ENCODE measurements around the gene APP. TPM values are rescaled to one million over a fixed set of nuclear protein-coding genes. Genes with fewer than 3 reads are reported as not detected.

Gene APP
- total RNA-seq, 5 donors from 2014 or later (not counting 1 experiment from before 2014, with no cell fraction given): 33.7 to 44.7 (median 37.5) TPM

DNA sequence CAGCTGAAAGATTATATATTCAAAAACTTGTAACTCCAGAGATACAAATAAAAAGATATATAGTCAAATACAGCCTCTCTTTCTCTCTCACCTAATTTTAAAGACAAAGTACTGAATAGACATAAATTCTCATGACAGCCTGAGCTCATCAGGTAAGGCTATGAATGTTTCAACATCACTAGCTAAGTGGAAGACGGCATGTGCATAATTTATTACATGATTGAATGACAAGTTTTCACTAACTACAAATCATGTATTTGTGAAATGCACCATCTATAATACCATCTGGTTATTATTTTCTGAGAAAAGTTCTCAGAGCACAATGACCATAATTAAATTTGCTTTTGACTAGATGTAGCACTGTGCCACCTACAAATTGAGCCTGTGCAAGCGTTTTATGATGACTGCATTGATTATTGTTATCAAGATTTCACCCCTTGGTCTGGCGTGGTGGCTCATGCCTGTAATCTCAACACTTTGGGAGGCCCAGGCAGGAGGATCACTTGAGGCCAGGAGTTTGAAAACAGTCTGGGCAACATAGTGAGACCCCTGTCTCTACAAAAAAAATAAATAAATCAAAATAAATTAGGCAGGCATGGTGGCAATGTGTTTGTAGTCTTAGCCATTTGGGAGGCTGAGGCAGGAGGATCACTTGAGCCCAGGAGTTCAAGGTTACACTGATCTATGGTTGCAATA is 128.2 kb downstream of the APP start:
- CTCF ChIA-PET: no interaction called here
- no peak for ATAC-seq (replicated peaks in 1 of 4)
- H3K9me3 Mint-ChIP-seq: no peaks in the 10 kb centered on the region

DNA sequence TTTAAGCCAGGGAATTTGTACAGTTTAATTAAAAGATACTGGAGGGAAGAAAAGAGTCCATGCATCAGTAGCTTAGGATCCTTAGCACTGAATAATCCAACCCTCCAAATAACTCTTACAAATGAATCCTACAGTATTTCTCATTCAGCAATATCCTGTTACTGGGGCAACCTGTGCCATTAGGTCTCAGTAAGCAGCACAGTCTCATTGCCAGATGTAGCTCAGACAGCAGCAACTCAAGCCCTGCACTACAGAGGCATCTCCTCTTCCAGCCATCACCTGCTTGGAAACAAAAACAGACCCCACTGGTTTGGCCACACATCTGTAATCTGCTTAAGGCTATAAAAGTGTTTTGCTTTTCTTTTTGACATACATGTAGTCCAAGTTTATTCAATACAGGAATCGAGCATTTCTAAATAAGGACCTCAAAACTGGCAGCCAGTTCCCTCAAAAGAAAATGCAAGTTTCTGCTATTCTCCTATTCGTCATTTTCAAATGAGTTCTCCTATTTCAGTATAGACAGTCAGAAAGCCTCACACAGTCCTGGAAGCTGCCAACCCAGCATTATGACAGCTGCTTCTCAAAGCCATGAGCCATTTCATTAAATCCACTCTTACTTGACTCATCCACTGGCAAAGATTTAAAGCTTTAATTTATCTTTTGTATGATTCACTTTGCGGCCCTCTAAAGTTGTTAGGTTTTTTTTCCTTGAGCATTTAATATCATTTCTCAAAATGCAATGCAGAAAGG is 129.0 kb downstream of the APP start:
- H3K4me1 ChIP-seq (ENCODE audit: control insufficient read depth in 1 of 2, extremely low read depth in 1 of 2, insufficient read depth in 2 of 2, low read length in 2 of 2): no peaks in the 10 kb centered on the region
- CTCF ChIA-PET: interaction anchor here in 1 of 2 donors (0.5 kb wide), 1 partner anchor 141 kb away, joined by 3 read pairs; no protein-coding TSS in a partner anchor
- no peaks in the 10 kb centered on the region for H3K9me3 ChIP-seq
- Mint-ChIP-seq H3K9me3 (no peaks in the 10 kb centered on the region), H3K27ac (no peak overlapping the region), H3K4me1 (peaks cover 0 to 6% (median 4%) of the 10 kb centered on the region in 3 donors), H3K27me3 (no peaks in the 10 kb centered on the region), H3K4me3 (no peak overlapping the region), H3K36me3 (peaks cover 24% of the 10 kb centered on the region)
- no peak for ATAC-seq (replicated peaks in 1 of 4)
- no peak overlapping the region for H3K27ac ChIP-seq (ENCODE audit: low read length)
- no peaks in the 10 kb centered on the region for H3K27me3 ChIP-seq (replicated peaks in 1 of 2; ENCODE audit: control insufficient read depth in 2 of 2, extremely low read depth in 1 of 2, insufficient read depth in 2 of 2, low read length in 1 of 2)
- H3K4me3 ChIP-seq (ENCODE audit: control insufficient read depth in 1 of 2, extremely low read depth in 1 of 2, low read length in 1 of 2): no peak overlapping the region
- no peak for DNase-seq
- POLR2A ChIA-PET: no interaction called here
- WGBS (ENCODE audit: insufficient coverage): 72% methylated on average over 2 of the region's 3 CpGs
- H3K36me3 ChIP-seq (ENCODE audit: control insufficient read depth in 2 of 2, extremely low read depth in 1 of 2, insufficient read depth in 1 of 2, low read length in 1 of 2): no peaks in the 10 kb centered on the region

More for the DNA sequence above, 128.2 kb downstream of the APP start:
- WGBS (ENCODE audit: insufficient coverage): no CpG with 5 or more reads among the region's 3 CpGs
- no peaks in the 10 kb centered on the region for H3K9me3 ChIP-seq
- Mint-ChIP-seq H3K4me1 (no peaks in the 10 kb centered on the region), H3K4me3 (no peak overlapping the region), H3K27me3 (no peaks in the 10 kb centered on the region), H3K36me3 (peaks cover 27% of the 10 kb centered on the region), H3K27ac (no peak overlapping the region)
- H3K36me3 ChIP-seq (ENCODE audit: control insufficient read depth in 2 of 2, extremely low read depth in 1 of 2, insufficient read depth in 1 of 2, low read length in 1 of 2): no peaks in the 10 kb centered on the region
- no peaks in the 10 kb centered on the region for H3K27me3 ChIP-seq (replicated peaks in 1 of 2; ENCODE audit: control insufficient read depth in 2 of 2, extremely low read depth in 1 of 2, insufficient read depth in 2 of 2, low read length in 1 of 2)
- H3K27ac ChIP-seq (ENCODE audit: low read length): no peak overlapping the region
- no peak overlapping the region for H3K4me3 ChIP-seq (ENCODE audit: control insufficient read depth in 1 of 2, extremely low read depth in 1 of 2, low read length in 1 of 2)
- POLR2A ChIA-PET: interaction anchor here in 1 of 2 donors (0.5 kb wide), 1 partner anchor 56 kb away, joined by 11 read pairs; no protein-coding TSS in a partner anchor
- DNase-seq: no peak
- no peaks in the 10 kb centered on the region for H3K4me1 ChIP-seq (ENCODE audit: control insufficient read depth in 1 of 2, extremely low read depth in 1 of 2, insufficient read depth in 2 of 2, low read length in 2 of 2)

DNA sequence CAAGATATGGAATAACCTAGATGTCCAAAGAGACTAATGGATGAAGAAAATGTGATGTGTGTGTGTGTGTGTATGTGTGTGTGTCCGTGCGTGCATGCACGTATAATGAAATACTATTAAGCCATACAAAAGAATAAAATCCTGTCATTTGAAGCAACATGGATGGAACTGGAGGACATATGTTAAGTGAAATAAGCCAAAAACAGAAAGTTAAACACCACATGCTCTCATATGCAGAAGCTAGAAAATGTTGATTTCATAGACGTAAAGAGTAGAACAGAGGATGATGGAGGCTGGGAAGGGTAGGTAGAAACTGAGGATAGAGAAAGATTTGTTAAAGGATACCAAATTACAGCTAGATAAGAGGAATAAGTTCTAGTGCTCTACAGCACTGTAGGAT is 133.7 kb downstream of the APP start:
- Histone ChIP-seq H3K36me3 (ENCODE audit: control insufficient read depth in 2 of 2, extremely low read depth in 1 of 2, insufficient read depth in 1 of 2, low read length in 1 of 2) (no peaks in the 10 kb centered on the region), H3K4me3 (ENCODE audit: control insufficient read depth in 1 of 2, extremely low read depth in 1 of 2, low read length in 1 of 2) (no peak overlapping the region), H3K27me3 (replicated peaks in 1 of 2; ENCODE audit: control insufficient read depth in 2 of 2, extremely low read depth in 1 of 2, insufficient read depth in 2 of 2, low read length in 1 of 2) (no peaks in the 10 kb centered on the region), H3K4me1 (ENCODE audit: control insufficient read depth in 1 of 2, extremely low read depth in 1 of 2, insufficient read depth in 2 of 2, low read length in 2 of 2) (no peaks in the 10 kb centered on the region), H3K27ac (ENCODE audit: low read length) (no peak overlapping the region), H3K9me3 (no peaks in the 10 kb centered on the region)
- no CpG with 5 or more reads among the region's 4 CpGs for WGBS (ENCODE audit: insufficient coverage)
- Mint-ChIP-seq H3K4me3 (no peak overlapping the region), H3K4me1 (peaks cover 0 to 16% (median 7%) of the 10 kb centered on the region in 3 donors), H3K9me3 (no peaks in the 10 kb centered on the region), H3K27ac (no peak overlapping the region), H3K27me3 (no peaks in the 10 kb centered on the region), H3K36me3 (peaks cover 6% of the 10 kb centered on the region)
- ATAC-seq (replicated peaks in 1 of 4) (no peak), DNase-seq (no peak)
- CTCF ChIA-PET: no interaction called here
- POLR2A ChIA-PET: no interaction called here

DNA sequence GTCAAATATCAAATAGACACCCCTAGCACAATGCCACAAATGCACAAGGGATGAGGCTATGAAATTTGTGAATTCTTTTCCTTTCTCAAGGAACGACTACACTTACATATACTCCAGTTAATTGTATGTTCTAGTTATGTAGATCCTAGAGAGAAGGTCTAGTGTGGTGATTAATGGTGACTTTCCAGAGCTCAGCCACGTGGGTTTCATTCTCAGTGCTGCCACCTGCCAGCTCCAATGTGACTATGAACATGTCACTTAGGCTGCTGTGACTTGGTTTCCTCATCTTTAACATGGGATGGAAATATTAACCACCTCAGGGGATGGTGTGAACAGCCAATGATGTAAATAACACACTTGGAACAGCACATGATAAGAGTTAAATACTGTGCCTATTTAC is 138.3 kb downstream of the APP start:
- no CpG with 5 or more reads among the region's 2 CpGs for WGBS (ENCODE audit: insufficient coverage)
- ATAC-seq (replicated peaks in 1 of 4): no peak
- no peak overlapping the region for H3K4me3 Mint-ChIP-seq
- CTCF ChIA-PET: interaction anchor here in 1 of 2 donors (0.5 kb wide), 1 partner anchor 9 kb away, joined by 3 read pairs; no protein-coding TSS in a partner anchor
- Histone ChIP-seq H3K4me3 (ENCODE audit: control insufficient read depth in 1 of 2, extremely low read depth in 1 of 2, low read length in 1 of 2) (no peak overlapping the region), H3K27ac (ENCODE audit: low read length) (no peak overlapping the region), H3K36me3 (ENCODE audit: control insufficient read depth in 2 of 2, extremely low read depth in 1 of 2, insufficient read depth in 1 of 2, low read length in 1 of 2) (no peaks in the 10 kb centered on the region), H3K4me1 (ENCODE audit: control insufficient read depth in 1 of 2, extremely low read depth in 1 of 2, insufficient read depth in 2 of 2, low read length in 2 of 2) (no peaks in the 10 kb centered on the region), H3K9me3 (no peaks in the 10 kb centered on the region), H3K27me3 (replicated peaks in 1 of 2; ENCODE audit: control insufficient read depth in 2 of 2, extremely low read depth in 1 of 2, insufficient read depth in 2 of 2, low read length in 1 of 2) (no peaks in the 10 kb centered on the region)
- H3K27me3 Mint-ChIP-seq: no peaks in the 10 kb centered on the region
- H3K27ac Mint-ChIP-seq: no peak overlapping the region
- POLR2A ChIA-PET: interaction anchor here in 1 of 2 donors (0.5 kb wide), 1 partner anchor 11 kb away, joined by 4 read pairs; no protein-coding TSS in a partner anchor
- no peaks in the 10 kb centered on the region for H3K9me3 Mint-ChIP-seq
- DNase-seq: peak in 1 of 35 experiments; percentile 2
- peaks cover 0 to 22% (median 7%) of the 10 kb centered on the region in 3 donors for H3K4me1 Mint-ChIP-seq
- H3K36me3 Mint-ChIP-seq: peaks cover 9% of the 10 kb centered on the region

DNA sequence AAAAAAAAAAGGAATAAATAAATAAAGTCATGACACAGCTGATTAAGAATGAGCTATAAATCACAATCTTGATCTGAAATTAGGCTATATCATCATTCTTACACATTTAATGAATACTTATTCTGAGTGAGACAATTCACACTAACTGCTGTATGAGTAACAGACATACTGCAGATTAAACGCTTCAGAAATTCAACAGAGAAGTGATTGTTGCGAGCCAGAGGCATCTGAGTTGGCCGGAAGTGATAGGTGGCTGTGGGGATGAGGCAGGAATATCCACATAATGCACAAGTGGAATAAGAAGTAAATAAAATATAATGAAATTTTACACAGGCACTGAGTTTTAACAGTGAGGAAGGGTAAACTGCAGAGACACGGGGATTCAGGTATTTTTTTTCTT is 142.4 kb downstream of the APP start:
- peaks cover 0 to 6% (median 0%) of the 10 kb centered on the region in 3 donors for H3K4me1 Mint-ChIP-seq
- no peaks in the 10 kb centered on the region for H3K27me3 ChIP-seq (replicated peaks in 1 of 2; ENCODE audit: control insufficient read depth in 2 of 2, extremely low read depth in 1 of 2, insufficient read depth in 2 of 2, low read length in 1 of 2)
- H3K27ac ChIP-seq (ENCODE audit: low read length): no peak overlapping the region
- ChIA-PET CTCF (no interaction called here), POLR2A (interaction anchor here in 1 of 2 donors (1.0 kb wide), 1 partner anchor 141 kb away, joined by 5 read pairs; no protein-coding TSS in a partner anchor)
- no peak overlapping the region for H3K27ac Mint-ChIP-seq
- no peak overlapping the region for H3K4me3 ChIP-seq (ENCODE audit: control insufficient read depth in 1 of 2, extremely low read depth in 1 of 2, low read length in 1 of 2)
- no peaks in the 10 kb centered on the region for H3K9me3 ChIP-seq
- DNase-seq (no peak), ATAC-seq (replicated peaks in 1 of 4) (no peak)
- no peak overlapping the region for H3K4me3 Mint-ChIP-seq
- no peaks in the 10 kb centered on the region for H3K27me3 Mint-ChIP-seq
- 92% methylated on average over 2 of the region's 4 CpGs for WGBS (ENCODE audit: insufficient coverage)
- H3K9me3 Mint-ChIP-seq: no peaks in the 10 kb centered on the region
- no peaks in the 10 kb centered on the region for H3K4me1 ChIP-seq (ENCODE audit: control insufficient read depth in 1 of 2, extremely low read depth in 1 of 2, insufficient read depth in 2 of 2, low read length in 2 of 2)
- H3K36me3 ChIP-seq (ENCODE audit: control insufficient read depth in 2 of 2, extremely low read depth in 1 of 2, insufficient read depth in 1 of 2, low read length in 1 of 2): no peaks in the 10 kb centered on the region
- H3K36me3 Mint-ChIP-seq: peaks cover 9% of the 10 kb centered on the region

DNA sequence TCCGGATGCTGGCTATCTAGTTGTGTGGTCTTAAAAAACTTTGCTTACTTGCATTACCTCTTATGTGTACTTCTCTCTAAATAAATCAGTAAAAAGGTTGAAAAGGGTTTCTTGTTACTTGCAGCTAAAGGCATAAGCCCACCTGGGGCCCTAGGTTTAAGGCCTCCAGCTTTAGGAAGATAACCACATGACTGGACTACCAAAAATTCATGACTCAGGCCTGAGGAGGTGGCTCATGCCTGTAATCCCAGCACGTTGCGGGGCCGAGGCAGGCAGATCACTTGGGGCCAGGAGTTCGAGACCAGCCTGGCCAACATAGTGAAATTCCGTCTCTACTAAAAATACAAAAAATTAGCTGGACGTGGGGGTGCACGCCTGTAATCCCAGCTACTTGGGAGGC is 142.9 kb downstream of the APP start:
- Mint-ChIP-seq H3K36me3 (peaks cover 7% of the 10 kb centered on the region), H3K4me3 (no peak overlapping the region), H3K4me1 (peaks cover 0 to 6% (median 0%) of the 10 kb centered on the region in 3 donors), H3K9me3 (no peaks in the 10 kb centered on the region), H3K27ac (no peak overlapping the region), H3K27me3 (no peaks in the 10 kb centered on the region)
- H3K9me3 ChIP-seq: no peaks in the 10 kb centered on the region
- H3K27ac ChIP-seq (ENCODE audit: low read length): no peak overlapping the region
- H3K36me3 ChIP-seq (ENCODE audit: control insufficient read depth in 2 of 2, extremely low read depth in 1 of 2, insufficient read depth in 1 of 2, low read length in 1 of 2): no peaks in the 10 kb centered on the region
- 95% methylated on average over 5 of the region's 8 CpGs for WGBS (ENCODE audit: insufficient coverage)
- POLR2A ChIA-PET: interaction anchor here in 1 of 2 donors (1.0 kb wide), 1 partner anchor 141 kb away, joined by 5 read pairs; no protein-coding TSS in a partner anchor
- ATAC-seq (replicated peaks in 1 of 4): no peak
- no peaks in the 10 kb centered on the region for H3K4me1 ChIP-seq (ENCODE audit: control insufficient read depth in 1 of 2, extremely low read depth in 1 of 2, insufficient read depth in 2 of 2, low read length in 2 of 2)
- H3K4me3 ChIP-seq (ENCODE audit: control insufficient read depth in 1 of 2, extremely low read depth in 1 of 2, low read length in 1 of 2): no peak overlapping the region
- CTCF ChIA-PET: no interaction called here
- no peaks in the 10 kb centered on the region for H3K27me3 ChIP-seq (replicated peaks in 1 of 2; ENCODE audit: control insufficient read depth in 2 of 2, extremely low read depth in 1 of 2, insufficient read depth in 2 of 2, low read length in 1 of 2)
- DNase-seq: no peak

Measured in T-cell (primary cell).